Mammary epithelial cell (primary cell): ENCODE results near the gene PACSIN1.

Experiments used
- CTCF ChIP-seq, 2 donors: IDR thresholded peaks in 1 of 2; conservative IDR thresholded peaks in 1 of 2; 2 replicates each; pipeline ENCODE4 v1.5.1; 2011 to 2012; ENCODE audit warnings: inconsistent platforms in 2 of 2, low read length in 2 of 2, mild to moderate bottlenecking in 2 of 2, control low read depth in 1 of 2, low read depth in 1 of 2; ENCODE audit not compliant: insufficient read depth in 1 of 2; ENCODE audit errors: extremely low read depth in 1 of 2
- EZH2 ChIP-seq: IDR thresholded peaks from 2 replicates; pipeline ENCODE4 v1.6.1; 2012; ENCODE audit warnings: low read length, inconsistent platforms, borderline replicate concordance

- TF ChIP-seq EZH2 = no peak
- TF ChIP-seq CTCF (conservative IDR thresholded peaks at IDR 0.05 in 1 of 2, IDR thresholded peaks at IDR 0.05 in 1 of 2; ENCODE audit: extremely low read depth in 1 of 2, insufficient read depth in 1 of 2, low read depth in 1 of 2, low read length in 2 of 2) = no peak
These were observed 21.7 kb downstream of the PACSIN1 start for GRCh38 chr6:34487536-34487935.
